ENCODE measurements around the gene MX2. TPM values are rescaled to one million over a fixed set of nuclear protein-coding genes. Genes with fewer than 3 reads are reported as not detected.

MX2 gene
- total and polyA plus RNA-seq, 10 of the 15 experiments (the other 5 are each of a cell fraction or from before 2014, with no cell fraction given) = 10.5 to 167 (median 46.1) TPM

DNA sequence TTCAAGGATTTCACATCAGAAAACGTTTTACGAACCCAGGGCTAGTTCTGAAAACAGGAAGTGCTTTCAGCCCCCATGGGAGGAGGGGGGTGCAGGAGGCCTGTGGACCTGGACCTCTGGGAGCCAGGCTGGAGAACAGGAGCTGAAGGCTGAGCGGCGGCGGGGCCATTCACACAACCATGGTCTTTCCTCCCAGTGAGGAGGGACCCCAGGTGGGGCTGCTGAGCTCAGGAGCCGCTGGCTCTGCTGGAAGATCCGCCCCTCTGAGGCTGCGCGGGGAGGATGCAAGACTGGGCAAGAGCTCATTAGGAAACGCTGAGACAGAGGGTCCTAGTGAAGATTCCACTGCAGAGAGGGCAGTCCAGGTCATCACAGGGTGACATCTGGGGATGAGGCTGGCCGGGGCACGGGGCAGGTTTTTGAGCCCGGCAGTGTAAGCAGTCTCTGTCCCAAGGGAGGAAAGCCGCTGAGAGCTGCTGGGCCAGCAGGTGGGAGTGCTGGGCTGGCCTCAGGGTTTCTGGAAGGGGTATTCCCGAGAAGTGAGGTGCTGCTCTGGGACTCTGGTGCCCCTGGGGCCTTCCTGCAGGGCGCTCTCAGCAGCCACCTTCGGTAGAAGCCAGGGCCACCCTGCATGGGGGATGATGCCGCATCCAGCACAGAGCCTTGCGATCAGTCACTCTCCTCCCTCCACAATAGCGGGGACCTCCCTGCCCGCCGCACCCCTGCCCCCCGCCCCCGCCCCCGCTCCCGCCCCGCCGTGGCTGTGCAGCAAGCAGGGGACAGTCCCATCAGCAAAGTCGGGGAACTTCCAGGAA, 7.5 kb downstream of the MX2 start (continued):
- TF ChIP-seq FOXK2 (IDR thresholded peaks at IDR 0.05) (no peak), NR2F1 (conservative IDR thresholded peaks at IDR 0.05) (0 out of 2 replicates have a peak, but pooled peaks have one; percentile 38), HDGF (IDR thresholded peaks at IDR 0.05) (peak; percentile 74; the same call in 1 of the 2 replicates), TCF7 (IDR thresholded peaks at IDR 0.05; ENCODE audit: borderline replicate concordance) (no peak), ZNF384 (IDR thresholded peaks at IDR 0.05; ENCODE audit: borderline replicate concordance, low read depth, low read length) (no peak), PML (IDR thresholded peaks at IDR 0.05; ENCODE audit: low read length) (no peak), ATF2 (IDR thresholded peaks at IDR 0.05; ENCODE audit: low read length) (no peak), CHD1 (IDR thresholded peaks at IDR 0.05; ENCODE audit: low read depth, low read length) (no peak), ZNF622 (IDR thresholded peaks at IDR 0.05) (no peak), NFXL1 (IDR thresholded peaks at IDR 0.05; ENCODE audit: borderline replicate concordance) (no peak), YY1 (IDR thresholded peaks at IDR 0.05; ENCODE audit: low read depth, low read length) (no peak), JUND (IDR thresholded peaks at IDR 0.05; ENCODE audit: low read depth, low read length) (no peak), MXI1 (IDR thresholded peaks at IDR 0.05; ENCODE audit: low read depth, low read length) (no peak), RB1 (IDR thresholded peaks at IDR 0.05; ENCODE audit: borderline replicate concordance) (peak; percentile 67; the same call in 1 of the 2 replicates), TCF3 (IDR thresholded peaks at IDR 0.05; ENCODE audit: borderline replicate concordance, insufficient read depth, low read depth, low read length) (no peak), NR2C1 (IDR thresholded peaks at IDR 0.05) (no peak), STAT3 (IDR thresholded peaks at IDR 0.05; ENCODE audit: low read depth, low read length) (no peak), CBFB (IDR thresholded peaks at IDR 0.05; ENCODE audit: low read depth) (no peak), NRF1 (conservative IDR thresholded peaks at IDR 0.05; ENCODE audit: low read depth, low read length) (0 out of 2 replicates have a peak, but pooled peaks have one; percentile 30), RAD51 (IDR thresholded peaks at IDR 0.05) (no peak), CUX1 (IDR thresholded peaks at IDR 0.05; ENCODE audit: insufficient replicate concordance, low read depth, low read length) (peak; percentile 49), SUZ12 (IDR thresholded peaks at IDR 0.05; ENCODE audit: unreplicated experiment) (no peak), PBX3 (IDR thresholded peaks at IDR 0.05; ENCODE audit: insufficient replicate concordance, low read depth, low read length) (no peak)

All from GM12878 (cell line).